Left ventricle myocardium inferior (tissue), 1 donor: ENCODE data around the gene DRG2. TPM values are rescaled to one million over a fixed set of nuclear protein-coding genes. Genes with fewer than 3 reads are reported as not detected.

ENCODE experiments used
- DNase-seq: peaks from one replicate; pipeline ENCODE4 v3.0.0-alpha.2; 2020
- H3K27ac ChIP-seq: fragments of 200-600 bp; replicated peaks from 2 replicates; pipeline ENCODE4 v1.8.0; 2021
- H3K27me3 ChIP-seq: fragments of 200-600 bp; 2 replicates; pipeline ENCODE4 v1.8.0; 2021; ENCODE audit warnings: low read depth
- H3K36me3 ChIP-seq: fragments of 200-600 bp; 2 replicates; pipeline ENCODE4 v1.8.0; 2021
- H3K4me1 ChIP-seq: fragments of 200-600 bp; 2 replicates; pipeline ENCODE4 v1.8.0; 2021
- H3K4me3 ChIP-seq: fragments of 200-600 bp; 2 replicates; pipeline ENCODE4 v1.8.0; 2021; ENCODE audit warnings: mild to moderate bottlenecking, moderate library complexity
- H3K9me3 ChIP-seq: fragments of 200-600 bp; replicated peaks from 2 replicates; pipeline ENCODE4 v1.8.0; 2021
- CTCF ChIP-seq: fragments of 200-600 bp; IDR thresholded peaks from 2 replicates; pipeline ENCODE4 v1.8.0; 2021; ENCODE audit warnings: antibody characterized with exemption, mild to moderate bottlenecking, borderline replicate concordance
- intact Hi-C: fragments of 100-400 bp; cut with micrococcal nuclease; formaldehyde crosslinking; loops from one replicate; pipeline ENCODE4 v1.11.0; 2022
- total RNA-seq: library from RNA; stranded (reverse); fragmentation: NEBNext Ultra II Directional; extraction: Animal tissue kit (Norgen Biotek cat#: 25700); gene quantifications from one replicate; pipeline ENCODE4 v1.2.1, GENCODE V29; 2021
- donor health status: DM: no; HTN: yes; CAD: no; lungs with severe emphysema.

DRG2 gene
- total RNA-seq, 1 donor from 2014 or later = 20.2 TPM

GRCh38 chr17:18074566-18075272 is 13.0 kb upstream of the DRG2 start:
- Histone ChIP-seq H3K27me3 (peaks cover 32% of the 10 kb centered on the region), H3K36me3 (no peaks in the 10 kb centered on the region), H3K4me1 (no peaks in the 10 kb centered on the region), H3K4me3 (no peak overlapping the region), H3K27ac (no peak overlapping the region), H3K9me3 (no peaks in the 10 kb centered on the region)
- intact Hi-C loops = no loop called here
- TF ChIP-seq CTCF = no peak
- DNase-seq = no peak

- Histone ChIP-seq H3K9me3 (no peaks in the 10 kb centered on the region), H3K27ac (no peak overlapping the region), H3K27me3 (peaks cover 41% of the 10 kb centered on the region), H3K4me1 (no peaks in the 10 kb centered on the region), H3K4me3 (no peak overlapping the region), H3K36me3 (no peaks in the 10 kb centered on the region)
- TF ChIP-seq CTCF = no peak
- DNase-seq = no peak
- intact Hi-C loops = no loop called here
Observed at GRCh38 chr17:18076936-18077335, 10.8 kb upstream of the DRG2 start.

GRCh38 chr17:18079543-18079942 is 8.2 kb upstream of the DRG2 start:
- Histone ChIP-seq H3K36me3 (no peaks in the 10 kb centered on the region), H3K4me3 (no peak overlapping the region), H3K4me1 (no peaks in the 10 kb centered on the region), H3K27ac (no peak overlapping the region), H3K27me3 (peaks cover 41% of the 10 kb centered on the region), H3K9me3 (no peaks in the 10 kb centered on the region)
- intact Hi-C loops = no loop called here
- no peak for DNase-seq
- TF ChIP-seq CTCF = no peak

DNA sequence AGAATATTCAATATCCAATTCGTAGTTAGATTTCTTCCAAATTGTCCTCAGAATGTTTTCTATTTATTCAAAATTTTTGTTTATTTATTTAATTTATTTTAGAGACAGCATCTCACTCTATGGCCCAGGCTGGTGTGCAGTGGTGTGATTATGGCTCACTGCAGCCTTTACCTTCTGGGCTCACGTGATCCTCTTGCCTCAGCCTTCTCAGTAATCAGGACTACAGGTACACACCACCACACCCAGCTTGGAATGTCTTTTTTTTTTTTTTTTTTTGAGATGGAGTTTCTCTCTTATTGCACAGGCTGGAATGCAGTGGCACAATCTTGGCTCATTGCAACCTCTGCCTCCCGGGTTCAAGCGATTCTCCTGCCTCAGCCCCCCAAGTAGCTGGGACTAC is 3.5 kb upstream of the DRG2 start:
- Histone ChIP-seq H3K9me3 (no peaks in the 10 kb centered on the region), H3K36me3 (no peaks in the 10 kb centered on the region), H3K27ac (no peak overlapping the region), H3K4me1 (peaks cover 17% of the 10 kb centered on the region), H3K27me3 (peaks cover 9% of the 10 kb centered on the region), H3K4me3 (no peak overlapping the region)
- intact Hi-C loops = no loop called here
- no peak for TF ChIP-seq CTCF
- DNase-seq = no peak

DNA sequence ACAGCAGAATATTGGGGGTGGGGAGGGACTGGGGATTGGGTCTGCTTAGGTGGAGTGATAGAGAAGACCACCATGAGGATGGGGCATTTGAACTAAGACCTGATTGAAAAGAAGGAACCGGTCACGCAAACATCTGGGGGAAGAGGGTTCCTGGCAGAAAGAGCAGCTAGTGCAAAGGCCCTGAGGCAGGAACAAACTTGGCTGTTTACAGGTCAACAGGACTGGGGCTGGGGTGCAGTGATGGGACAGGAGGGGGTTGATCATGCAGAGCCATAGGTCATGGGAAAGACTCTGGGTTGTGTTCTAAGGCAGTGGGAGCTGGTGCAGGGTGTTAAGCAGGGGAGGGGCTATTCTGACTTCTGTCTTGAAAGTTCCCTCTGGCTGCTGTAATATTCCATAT is 1.9 kb downstream of the DRG2 start:
- H3K27me3 ChIP-seq = no peaks in the 10 kb centered on the region
- no peak overlapping the region for H3K27ac ChIP-seq
- no peak overlapping the region for H3K4me3 ChIP-seq
- intact Hi-C loops = no loop called here
- H3K4me1 ChIP-seq = peaks cover 24% of the 10 kb centered on the region
- peaks cover 16% of the 10 kb centered on the region for H3K36me3 ChIP-seq
- no peak for DNase-seq
- TF ChIP-seq CTCF = no peak
- H3K9me3 ChIP-seq = no peaks in the 10 kb centered on the region
